GM23248 (cell line): ENCODE measurements around the gene FAM187B. TPM values are rescaled to one million over a fixed set of nuclear protein-coding genes. Genes with fewer than 3 reads are reported as not detected.
A peak's percentile ranks its signal among the peaks of the same experiment; 100 is the strongest.

Source experiments
- DNase-seq: peaks from one replicate; pipeline ENCODE4 v3.0.0-alpha.2; 2015
- H2AFZ ChIP-seq: fragments of 200-600 bp; sonication (generic); 2 replicates; pipeline ENCODE4 v1.6.1; 2016; ENCODE audit warnings: antibody characterized with exemption
- H3F3A ChIP-seq: fragments of 200-600 bp; sonication (generic); 2 replicates; pipeline ENCODE4 v1.6.1; 2016; ENCODE audit warnings: mild to moderate bottlenecking, antibody characterized with exemption, mixed run types; ENCODE audit not compliant: insufficient read depth
- H3K27ac ChIP-seq: fragments of 200-600 bp; sonication (generic); 2 replicates; pipeline ENCODE4 v1.5.1; 2016; ENCODE audit warnings: mild to moderate bottlenecking
- H3K27me3 ChIP-seq: fragments of 200-600 bp; sonication (generic); replicated peaks from 2 replicates; pipeline ENCODE4 v1.6.1; 2016; ENCODE audit warnings: mild to moderate bottlenecking; ENCODE audit not compliant: insufficient read depth
- H3K36me3 ChIP-seq: fragments of 200-600 bp; sonication (generic); 2 replicates; pipeline ENCODE4 v1.6.1; 2016; ENCODE audit warnings: low read depth, mild to moderate bottlenecking
- H3K4me1 ChIP-seq: fragments of 200-600 bp; sonication (generic); 2 replicates; pipeline ENCODE4 v1.6.1; 2016; ENCODE audit warnings: mild to moderate bottlenecking; ENCODE audit not compliant: insufficient read depth
- H3K4me2 ChIP-seq: fragments of 200-600 bp; sonication (generic); one replicate; pipeline ENCODE4 v1.6.1; 2016; ENCODE audit warnings: mild to moderate bottlenecking; ENCODE audit not compliant: unreplicated experiment
- H3K4me3 ChIP-seq: fragments of 200-600 bp; sonication (generic); 2 replicates; pipeline ENCODE4 v1.5.1; 2016; ENCODE audit warnings: mild to moderate bottlenecking
- H3K79me2 ChIP-seq: fragments of 200-600 bp; sonication (generic); 2 replicates; pipeline ENCODE4 v1.6.1; 2016; ENCODE audit warnings: mild to moderate bottlenecking; ENCODE audit not compliant: insufficient read depth
- H3K9ac ChIP-seq: fragments of 200-600 bp; sonication (generic); 2 replicates; pipeline ENCODE4 v1.6.1; 2016; ENCODE audit warnings: mild to moderate bottlenecking
- H3K9me2 ChIP-seq: fragments of 200-600 bp; sonication (generic); 2 replicates; pipeline ENCODE4 v1.6.1; 2016; ENCODE audit warnings: mixed run types, mild to moderate bottlenecking, moderate library complexity; ENCODE audit not compliant: insufficient read depth
- H3K9me3 ChIP-seq: fragments of 200-600 bp; sonication (generic); one replicate; pipeline ENCODE4 v1.6.1; 2017; ENCODE audit warnings: low read depth
- H4K20me1 ChIP-seq: fragments of 200-600 bp; sonication (generic); 2 replicates; pipeline ENCODE4 v1.6.0; 2016; ENCODE audit not compliant: insufficient read depth
- EZH2 ChIP-seq: fragments of 200-600 bp; sonication (generic); IDR thresholded peaks from 2 replicates; pipeline ENCODE4 v1.6.1; 2018; ENCODE audit warnings: antibody characterized with exemption, mild to moderate bottlenecking; ENCODE audit not compliant: insufficient read depth, poor library complexity, severe bottlenecking
- EZH2phosphoT487 ChIP-seq: fragments of 200-600 bp; sonication (generic); IDR thresholded peaks from 2 replicates; pipeline ENCODE4 v1.6.1; 2018; ENCODE audit warnings: antibody characterized with exemption, moderate library complexity, mild to moderate bottlenecking, low read depth; ENCODE audit not compliant: insufficient read depth
- WGBS, 2 experiments: methylation state at CpG; one replicate each; pipeline ENCODE4 v1.1.6; 2015 to 2017; ENCODE audit warnings: low lambda C conversion rate in 2 of 2, low coverage in 1 of 2; ENCODE audit errors: missing lambda C conversion rate in 2 of 2; 5-methylcytosine and 5-hydroxymethylcytosine counted together
- in situ Hi-C: fragments of 300-500 bp; cut with MboI; formaldehyde crosslinking; loops from 2 replicates; pipeline ENCODE4 v1.15.0; 2020
- polyA plus RNA-seq: library from polyadenylated mRNA; unstranded; fragments of >200 nt; fragmentation: Nextera tagmentation; extraction: Ambion mirVana; gene quantifications from 2 replicates; pipeline ENCODE4 v1.2.1, GENCODE V29; 2016
- total RNA-seq: library from RNA; depleted of rRNA; stranded (reverse); fragments of >200 nt; shearing (Covaris generic); gene quantifications from 2 replicates; pipeline ENCODE4 v1.2.3, GENCODE V29; 2014

Gene FAM187B
- total and polyA plus RNA-seq, 2 experiments from 2014 or later, result not detected

- H2AFZ ChIP-seq, result no peak overlapping the region
- no peaks in the 10 kb centered on the region for H3K9me3 ChIP-seq
- no peak for DNase-seq
- no peak overlapping the region for H3K4me2 ChIP-seq
- H3K4me1 ChIP-seq, result no peaks in the 10 kb centered on the region
- H4K20me1 ChIP-seq, result no peaks in the 10 kb centered on the region
- WGBS, 2 experiments, result 63 to 69% methylated on average over 7 of the region's 7 CpGs
- H3K79me2 ChIP-seq, result no peaks in the 10 kb centered on the region
- no peak for TF ChIP-seq EZH2
- no peak for TF ChIP-seq EZH2phosphoT487
- no peaks in the 10 kb centered on the region for H3K9me2 ChIP-seq
- H3K27ac ChIP-seq, result no peak overlapping the region
- in situ Hi-C loops, result no loop called here
- no peak overlapping the region for H3K4me3 ChIP-seq
- no peaks in the 10 kb centered on the region for H3K27me3 ChIP-seq
- H3K36me3 ChIP-seq, result no peaks in the 10 kb centered on the region
- H3K9ac ChIP-seq, result no peak overlapping the region
- H3F3A ChIP-seq, result no peaks in the 10 kb centered on the region
Observed at GRCh38 chr19:35214766-35215422, 13.6 kb downstream of the FAM187B start.

GRCh38 chr19:35213663-35214632 lies 14.6 kb downstream of the FAM187B start:
- no peaks in the 10 kb centered on the region for H4K20me1 ChIP-seq
- no peaks in the 10 kb centered on the region for H3K79me2 ChIP-seq
- no peaks in the 10 kb centered on the region for H3K9me2 ChIP-seq
- no peaks in the 10 kb centered on the region for H3K9me3 ChIP-seq
- in situ Hi-C loops, result no loop called here
- no peaks in the 10 kb centered on the region for H3K27me3 ChIP-seq
- WGBS, 2 experiments, result 15 to 21% methylated on average over 21 of the region's 21 CpGs
- no peaks in the 10 kb centered on the region for H3F3A ChIP-seq
- H3K36me3 ChIP-seq, result no peaks in the 10 kb centered on the region
- TF ChIP-seq EZH2phosphoT487, result no peak
- H3K4me1 ChIP-seq, result no peaks in the 10 kb centered on the region
- no peak overlapping the region for H3K27ac ChIP-seq
- H3K9ac ChIP-seq, result no peak overlapping the region
- DNase-seq, result peak; percentile 69
- no peak overlapping the region for H2AFZ ChIP-seq
- H3K4me2 ChIP-seq, result no peak overlapping the region
- H3K4me3 ChIP-seq, result no peak overlapping the region

- Histone ChIP-seq H4K20me1 (no peaks in the 10 kb centered on the region), H3F3A (no peaks in the 10 kb centered on the region), H3K9me3 (no peaks in the 10 kb centered on the region), H3K79me2 (no peaks in the 10 kb centered on the region), H3K4me2 (no peak overlapping the region), H3K9me2 (no peaks in the 10 kb centered on the region), H3K4me3 (no peak overlapping the region), H3K9ac (no peak overlapping the region), H3K27ac (no peak overlapping the region), H2AFZ (no peak overlapping the region), H3K36me3 (no peaks in the 10 kb centered on the region), H3K4me1 (no peaks in the 10 kb centered on the region), H3K27me3 (no peaks in the 10 kb centered on the region)
- WGBS, 2 experiments, result 53 to 55% methylated on average over 7 of the region's 7 CpGs
- no peak for DNase-seq
- TF ChIP-seq EZH2, result no peak
- no peak for TF ChIP-seq EZH2phosphoT487
- in situ Hi-C loops, result no loop called here
Observed at GRCh38 chr19:35212241-35212640, 16.3 kb downstream of the FAM187B start.

- no peaks in the 10 kb centered on the region for H3K79me2 ChIP-seq
- in situ Hi-C loops, result no loop called here
Observed at GRCh38 chr19:35211545-35212230, 16.9 kb downstream of the FAM187B start.

More at GRCh38 chr19:35211545-35212230, 16.9 kb downstream of the FAM187B start:
- Histone ChIP-seq H3F3A (no peaks in the 10 kb centered on the region), H3K9ac (no peak overlapping the region), H3K4me3 (no peak overlapping the region), H3K4me2 (no peak overlapping the region), H3K36me3 (no peaks in the 10 kb centered on the region), H3K9me2 (no peaks in the 10 kb centered on the region), H4K20me1 (no peaks in the 10 kb centered on the region), H3K27ac (no peak overlapping the region), H3K27me3 (no peaks in the 10 kb centered on the region), H3K9me3 (no peaks in the 10 kb centered on the region), H2AFZ (no peak overlapping the region), H3K4me1 (no peaks in the 10 kb centered on the region)
- TF ChIP-seq EZH2phosphoT487, result no peak
- TF ChIP-seq EZH2, result no peak
- DNase-seq, result no peak
- WGBS, 2 experiments, result 49 to 51% methylated on average over 7 of the region's 7 CpGs
